GM23248 (cell line): ENCODE measurements around the gene TLCD2.

Experiments
- EZH2 ChIP-seq: fragments of 200-600 bp; sonication (generic); IDR thresholded peaks from 2 replicates; pipeline ENCODE4 v1.6.1; 2018; ENCODE audit warnings: antibody characterized with exemption, mild to moderate bottlenecking; ENCODE audit not compliant: insufficient read depth, poor library complexity, severe bottlenecking
- EZH2phosphoT487 ChIP-seq: fragments of 200-600 bp; sonication (generic); IDR thresholded peaks from 2 replicates; pipeline ENCODE4 v1.6.1; 2018; ENCODE audit warnings: antibody characterized with exemption, moderate library complexity, mild to moderate bottlenecking, low read depth; ENCODE audit not compliant: insufficient read depth

DNA sequence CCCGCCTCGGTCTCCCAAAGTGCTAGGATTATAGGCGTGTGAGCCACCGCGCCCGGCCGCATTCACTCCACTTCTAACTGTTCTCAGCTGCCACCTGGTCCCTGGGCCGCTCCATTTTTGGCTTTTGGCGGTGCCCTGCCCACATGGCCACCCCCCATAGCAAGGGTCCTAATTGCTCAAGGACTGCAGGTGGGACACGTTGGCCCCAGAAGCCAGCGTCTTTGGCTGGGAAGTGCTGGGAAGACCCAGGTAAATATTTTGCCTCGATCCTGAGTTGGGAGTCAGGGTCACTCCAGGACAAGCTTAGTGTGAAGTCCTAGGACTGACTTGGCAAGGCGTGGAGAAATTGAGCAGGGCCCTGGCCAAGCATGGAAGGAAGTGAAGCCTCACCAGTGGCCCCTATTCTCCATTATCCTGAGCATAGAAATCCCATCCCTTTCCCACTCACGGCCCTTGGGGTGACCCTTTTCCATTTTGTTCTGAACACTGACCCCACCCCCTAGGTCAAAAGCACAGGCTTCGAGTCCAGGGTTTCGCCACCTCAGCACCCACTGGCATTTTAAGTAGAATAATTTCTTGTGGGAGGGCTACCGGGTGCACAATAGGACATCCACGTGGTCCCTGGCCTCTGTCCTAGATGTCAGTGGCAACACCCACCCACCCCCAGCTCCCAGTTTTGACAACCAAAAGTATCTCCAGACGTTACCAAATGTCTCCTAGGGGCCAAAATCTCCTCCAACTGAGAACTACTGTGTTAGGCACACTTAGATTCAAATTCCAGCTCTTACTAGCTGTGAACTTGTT, 8.4 kb upstream of the TLCD2 start:
- no peak for TF ChIP-seq EZH2phosphoT487
- TF ChIP-seq EZH2, result no peak
